Measurements from ENCODE around the gene TFF3. TPM values are rescaled to one million over a fixed set of nuclear protein-coding genes. Genes with fewer than 3 reads are reported as not detected.

Gene TFF3
- total and polyA plus RNA-seq, 2 of the 13 experiments (the other 11 are each of a cell fraction or from before 2014, with no cell fraction given), result 14.2 to 26.9 TPM

GRCh38 chr21:42343963-42344510 lies 28.8 kb upstream of the TFF3 start (continued):
- no peak for TF ChIP-seq ZNF318 (CRISPR knock-in tag; IDR thresholded peaks at IDR 0.05)
- no peak for TF ChIP-seq ZSCAN9 (CRISPR knock-in tag; IDR thresholded peaks at IDR 0.05; ENCODE audit: borderline replicate concordance)
- TF ChIP-seq ZBTB46 (CRISPR knock-in tag; IDR thresholded peaks at IDR 0.05; ENCODE audit: borderline replicate concordance), result no peak
